Left cardiac atrium (tissue), 4 donors: ENCODE measurements around the gene TECTB. TPM values are rescaled to one million over a fixed set of nuclear protein-coding genes. Genes with fewer than 3 reads are reported as not detected.

ENCODE experiments used
- ATAC-seq, 2 donors: fragments of 200-7000 bp; cut with Tn5 transposase; one replicate each; pipeline ENCODE4 v1.9.1; 2020; ENCODE audit warnings: mild to moderate bottlenecking in 2 of 2, moderate library complexity in 2 of 2
- DNase-seq: peaks from one replicate; pipeline ENCODE4 v3.0.0-alpha.2; 2020
- intact Hi-C, 2 donors: fragments of 100-400 bp; cut with DNase I; formaldehyde crosslinking; loops; one replicate each; pipeline versions ENCODE4 v1.14.1 to v1.15.1; 2022 to 2023
- total RNA-seq, 2 donors: library from RNA; stranded (reverse); fragmentation: NEBNext Ultra II Directional; extraction: Animal tissue kit (Norgen Biotek cat#: 25700); gene quantifications; one replicate each; pipeline ENCODE4 v1.2.1, GENCODE V29; 2021
- donor health status: DM: no; HTN: yes; CAD: no.
- donor health status: DM: no; HTN: yes; CAD: no; lungs with severe emphysema.
- donor health status: DM: yes; HTN: yes; CAD: no.
- donor health status: Dilated cardiomyopathy.

Gene TECTB
- total RNA-seq, 2 donors from 2014 or later: not detected

DNA sequence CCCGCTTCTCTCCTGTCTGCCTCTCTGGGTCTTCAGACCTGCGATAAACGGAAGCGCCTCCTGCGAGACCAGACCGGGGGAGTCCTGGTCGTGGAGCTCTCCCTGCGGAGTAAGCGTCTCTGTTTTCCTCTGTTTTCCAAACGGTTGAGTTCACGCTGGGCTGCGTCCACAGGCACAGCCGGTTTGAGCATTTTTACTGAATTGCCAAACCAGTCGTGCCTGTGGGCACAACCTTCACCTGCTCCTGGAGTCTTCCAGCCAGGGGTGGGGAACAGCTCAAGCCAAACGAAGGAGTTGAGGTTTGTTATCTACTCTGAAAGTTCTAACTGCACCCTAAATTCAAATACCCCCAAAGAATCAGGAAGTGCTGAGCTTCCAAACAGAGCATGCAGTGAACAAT, 16.3 kb downstream of the TECTB start:
- ATAC-seq (no peak), DNase-seq (no peak)
- intact Hi-C loops: no loop called here

DNA sequence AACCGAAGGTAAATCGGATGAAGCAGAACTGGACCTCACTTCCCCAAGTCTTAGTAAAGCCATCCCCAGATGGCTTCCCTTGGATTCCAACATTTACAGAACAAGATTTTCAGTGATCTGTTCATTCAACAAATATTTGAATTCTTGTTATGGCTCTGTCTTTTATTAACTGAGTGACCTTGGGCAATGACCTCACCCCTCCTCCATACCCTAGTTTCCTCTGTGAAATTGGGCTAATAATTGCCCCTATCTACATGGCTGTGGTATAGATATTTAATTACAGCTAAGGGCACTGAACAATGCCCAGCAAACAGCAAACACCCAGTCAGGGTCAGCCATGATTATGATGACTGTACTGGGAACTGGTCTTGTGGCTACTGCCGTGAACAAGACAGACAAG, 19.1 kb downstream of the TECTB start:
- ATAC-seq (no peak), DNase-seq (no peak)
- intact Hi-C loops: no loop called here

DNA sequence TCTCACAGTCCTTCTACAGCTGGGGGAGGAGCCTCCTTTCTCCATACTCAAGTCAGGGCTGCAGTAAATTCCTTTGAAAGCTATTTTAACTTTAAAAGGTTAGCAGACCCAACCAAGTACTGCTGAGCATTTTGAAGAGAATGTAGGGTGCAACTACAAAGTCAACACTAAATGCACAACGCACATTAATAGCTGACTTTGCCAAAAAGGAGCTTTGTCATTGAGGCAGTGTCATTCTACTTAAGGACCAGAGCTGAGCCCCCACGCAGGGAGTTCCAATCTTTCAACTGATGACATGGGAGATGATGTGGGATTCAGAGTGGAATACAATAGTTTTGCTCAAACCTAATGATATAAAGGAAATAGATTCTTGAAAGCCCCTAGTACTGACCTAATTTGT, 20.3 kb downstream of the TECTB start:
- intact Hi-C loops: no loop called here
- DNase-seq (no peak), ATAC-seq (no peak)

DNA sequence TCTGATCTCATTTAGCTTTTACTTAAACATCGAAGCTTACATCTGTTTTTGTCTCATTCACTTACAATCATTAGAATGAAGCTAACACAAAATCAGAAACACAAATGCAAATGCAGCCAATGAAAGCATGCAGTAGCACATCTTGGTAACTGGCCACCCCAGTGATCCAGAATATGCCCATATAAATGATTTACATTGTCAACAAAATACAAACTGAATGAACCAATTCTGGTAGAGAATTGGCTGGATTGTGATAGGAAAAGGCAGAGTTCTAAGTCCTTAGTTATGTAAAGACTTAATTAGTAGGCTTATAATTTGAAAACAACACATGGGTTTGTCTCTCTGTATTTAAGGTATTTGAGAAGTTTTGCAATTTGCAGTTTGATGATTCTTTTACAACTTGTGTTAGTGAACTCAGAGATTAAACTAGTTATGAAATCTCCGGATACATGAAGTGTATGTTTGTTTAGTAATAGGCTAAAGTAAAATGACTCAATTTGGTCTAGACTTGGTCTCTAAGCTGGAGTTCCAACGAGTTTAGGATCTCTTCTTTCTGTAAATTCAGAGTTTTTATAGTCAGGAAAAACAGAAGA, 21.2 kb downstream of the TECTB start:
- ATAC-seq (no peak), DNase-seq (no peak)
- intact Hi-C loops: no loop called here

DNA sequence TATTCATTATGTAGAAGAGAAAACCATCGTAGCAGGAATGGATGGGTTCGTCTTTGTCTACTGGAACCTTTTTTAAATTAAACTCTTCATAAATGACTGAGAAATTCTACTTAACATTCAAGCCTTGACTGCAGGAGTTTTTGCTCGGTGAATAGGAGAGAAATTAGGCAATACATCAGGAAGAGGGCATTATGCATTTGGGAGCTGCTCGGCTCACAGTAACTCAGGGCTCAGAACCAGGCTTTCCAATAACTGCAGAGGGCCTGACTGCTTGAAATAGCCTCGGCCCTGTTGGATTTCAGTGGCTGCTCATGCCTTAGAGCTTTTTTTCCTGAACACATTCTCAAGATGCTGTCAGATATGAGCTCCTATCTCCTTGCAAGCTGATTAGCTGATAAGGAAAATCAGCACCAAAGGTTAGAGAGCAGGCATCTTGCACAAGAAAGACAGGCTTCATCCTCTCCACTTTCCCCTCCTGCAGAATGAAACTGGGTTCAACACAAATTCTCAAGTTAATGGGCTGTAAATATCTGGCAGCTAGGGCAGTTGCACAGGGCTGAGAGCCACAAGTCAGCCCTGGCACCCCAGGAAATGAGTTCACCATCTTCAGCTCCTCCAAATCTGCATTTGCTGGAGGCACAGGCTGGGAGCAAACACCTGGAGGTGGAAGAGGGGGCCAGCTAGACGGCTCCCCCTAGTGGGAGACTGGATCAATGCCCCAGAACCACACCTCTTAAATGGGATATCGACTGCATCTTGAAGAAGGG, 24.3 kb downstream of the TECTB start:
- intact Hi-C loops: loop anchor here in 1 of 2 donors (5.0 kb wide), 1 partner anchor 125 kb away; the partner anchor contains the start of gene GPAM
- ATAC-seq (peak; percentile 49 to 59), DNase-seq (no peak)

DNA sequence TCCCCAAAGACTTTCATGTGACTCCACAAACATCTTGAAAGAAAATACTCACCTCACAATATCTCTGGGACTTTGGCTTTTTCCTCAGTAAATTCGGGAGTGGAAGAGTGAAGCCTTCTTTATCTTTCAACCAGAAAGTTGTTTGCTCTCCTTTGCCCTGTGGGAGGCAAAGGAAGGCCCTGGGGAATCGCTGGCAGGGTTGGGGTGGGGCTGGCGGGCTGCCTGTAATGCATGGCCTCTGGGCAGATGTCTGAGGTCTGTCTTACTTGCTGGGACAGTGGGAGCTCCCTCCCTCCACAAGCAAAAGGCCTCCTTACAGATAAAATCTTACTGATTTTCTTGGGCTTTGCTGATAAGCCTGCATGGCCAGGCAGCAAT, 24.9 kb downstream of the TECTB start:
- no peak for ATAC-seq
- intact Hi-C loops: loop anchor here in 1 of 2 donors (5.0 kb wide), 1 partner anchor 126 kb away; the partner anchor contains the start of gene GPAM
- no peak for DNase-seq

DNA sequence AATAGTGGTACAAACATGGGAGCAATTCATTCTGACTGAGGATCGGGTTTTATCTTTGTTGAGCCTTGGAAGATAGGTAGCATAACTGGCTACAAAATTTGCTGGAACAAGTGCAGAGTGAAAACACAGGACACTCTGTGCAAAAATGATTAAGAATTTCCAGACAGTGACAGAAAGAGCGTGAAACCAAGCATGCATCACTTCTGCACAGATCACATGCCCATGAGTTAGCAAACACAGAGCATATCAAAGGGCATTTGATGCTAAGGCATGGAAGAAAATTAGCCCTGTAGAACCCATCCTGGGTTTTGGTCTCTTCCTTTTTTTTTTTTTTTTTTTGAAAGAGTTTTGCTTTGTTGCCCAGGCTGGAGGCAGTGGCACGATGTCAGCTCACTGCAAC, 28.3 kb downstream of the TECTB start:
- DNase-seq (no peak), ATAC-seq (no peak)
- intact Hi-C loops: loop anchor here (10.0 kb wide), 3 partner anchors 113 to 557 kb away; no protein-coding TSS in a partner anchor

DNA sequence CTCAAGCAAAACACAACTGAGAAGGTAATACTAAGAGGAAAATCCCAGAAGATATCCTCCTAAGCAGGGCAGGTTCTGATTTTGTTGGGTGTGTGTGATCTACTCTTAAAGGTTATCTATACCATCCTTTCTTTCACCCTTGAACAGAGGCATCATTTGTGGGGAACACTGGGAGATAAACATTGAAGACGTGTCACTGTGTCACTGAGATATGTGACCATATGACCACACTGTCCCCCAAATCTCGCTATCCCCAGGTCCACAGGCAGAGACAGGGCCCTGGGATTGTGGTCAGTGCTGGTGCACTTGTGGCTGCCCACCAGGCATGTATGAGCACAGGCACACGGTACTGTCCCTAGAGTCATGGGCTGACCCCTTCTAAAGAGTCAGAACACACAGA, 30.0 kb downstream of the TECTB start:
- no peak for DNase-seq
- intact Hi-C loops: loop anchor here (10.0 kb wide), 3 partner anchors 112 to 558 kb away; no protein-coding TSS in a partner anchor
- no peak for ATAC-seq

DNA sequence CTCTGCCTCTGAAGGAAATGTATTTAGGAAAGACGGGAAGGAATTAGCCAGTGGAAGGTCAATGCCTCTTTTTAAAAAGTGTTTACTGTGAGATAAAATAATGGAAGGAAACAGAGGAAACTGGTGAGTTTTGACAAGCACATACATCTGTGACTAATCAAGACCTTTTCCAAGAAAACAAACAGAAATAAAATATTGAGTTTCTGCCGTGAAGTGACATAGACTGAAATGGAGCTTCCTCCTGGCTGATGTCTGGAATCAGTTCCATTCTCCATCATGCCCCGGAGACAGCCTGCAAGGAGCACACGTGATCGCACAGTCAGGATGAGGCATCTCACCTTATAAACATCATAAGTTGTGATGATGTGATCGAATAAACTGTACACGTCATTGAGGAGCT, 30.7 kb downstream of the TECTB start:
- no peak for ATAC-seq
- no peak for DNase-seq
- intact Hi-C loops: loop anchor here (10.0 kb wide), 3 partner anchors 111 to 559 kb away; no protein-coding TSS in a partner anchor

DNA sequence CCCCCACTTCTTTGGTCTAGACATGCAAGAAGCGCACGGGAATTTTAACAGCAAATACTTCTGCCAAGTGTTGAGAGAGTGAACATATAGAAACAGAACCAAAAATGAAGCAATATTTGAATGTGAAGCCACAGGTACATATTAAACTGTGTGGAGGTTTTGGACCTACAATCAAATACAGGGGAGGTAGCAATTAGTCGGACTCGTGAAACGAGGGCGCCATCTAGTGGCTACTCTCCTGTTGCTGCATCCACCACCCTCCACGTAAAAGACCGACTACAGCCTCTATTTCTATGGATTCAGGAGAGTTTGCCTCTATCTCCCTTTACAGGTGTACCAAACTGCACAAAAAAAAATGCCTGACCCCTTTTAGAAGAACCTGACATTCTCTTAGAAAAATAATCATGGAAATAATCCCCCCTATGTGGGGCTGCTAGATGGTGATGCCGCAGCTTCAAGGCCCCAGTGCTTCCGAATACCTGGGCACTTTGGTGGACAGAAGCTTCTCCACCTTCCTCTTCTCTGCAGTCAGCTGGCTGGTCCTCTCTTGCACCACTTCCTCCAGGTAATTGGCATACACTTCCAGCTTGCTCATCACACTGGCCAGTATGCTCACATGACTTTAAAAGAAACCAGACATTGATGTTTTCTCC, 31.7 kb downstream of the TECTB start:
- intact Hi-C loops: loop anchor here (5.0 to 10.0 kb wide), 4 partner anchors 110 to 560 kb away; no protein-coding TSS in a partner anchor
- ATAC-seq (peak; percentile 81 to 86), DNase-seq (peak; percentile 85)

DNA sequence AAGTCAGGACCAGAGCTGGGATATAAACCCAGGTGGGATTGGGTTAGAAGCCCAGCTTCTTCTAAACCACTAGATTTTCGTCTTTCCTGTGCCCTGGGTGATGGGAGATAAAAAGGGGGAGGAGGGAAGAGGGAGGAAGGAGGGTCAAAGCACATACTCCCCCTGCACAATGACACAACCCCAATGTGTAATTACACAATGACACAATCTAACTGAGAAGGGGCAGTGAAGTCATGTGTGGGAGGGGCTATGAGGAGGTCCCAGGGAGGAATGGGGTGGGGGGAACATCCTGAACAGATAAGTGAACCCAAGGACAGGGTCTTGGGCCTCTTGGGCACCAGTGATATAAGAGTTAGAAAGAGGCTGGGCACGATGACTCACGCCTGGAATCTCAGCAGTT, 44.5 kb downstream of the TECTB start:
- no peak for ATAC-seq
- intact Hi-C loops: no loop called here
- no peak for DNase-seq

DNA sequence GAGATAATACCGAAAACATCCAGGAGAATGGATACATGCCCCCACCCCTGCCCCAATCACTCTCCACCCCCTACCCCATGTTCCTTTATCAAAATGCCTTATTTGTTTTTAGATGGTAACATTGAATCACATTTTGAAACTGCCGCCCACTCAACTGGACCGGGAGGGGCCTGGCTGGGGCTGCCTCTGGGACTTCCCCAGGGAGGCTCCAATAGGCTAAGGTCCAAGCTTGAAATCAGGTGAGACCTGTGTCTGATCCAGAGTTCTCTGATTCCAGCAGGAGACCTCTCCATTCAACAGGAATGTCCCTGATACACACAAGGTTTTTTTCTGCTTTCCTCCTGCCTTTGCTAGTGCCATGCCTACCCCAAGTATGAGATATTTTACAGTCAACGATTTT, 47.0 kb downstream of the TECTB start:
- DNase-seq (no peak), ATAC-seq (no peak)
- intact Hi-C loops: no loop called here

DNA sequence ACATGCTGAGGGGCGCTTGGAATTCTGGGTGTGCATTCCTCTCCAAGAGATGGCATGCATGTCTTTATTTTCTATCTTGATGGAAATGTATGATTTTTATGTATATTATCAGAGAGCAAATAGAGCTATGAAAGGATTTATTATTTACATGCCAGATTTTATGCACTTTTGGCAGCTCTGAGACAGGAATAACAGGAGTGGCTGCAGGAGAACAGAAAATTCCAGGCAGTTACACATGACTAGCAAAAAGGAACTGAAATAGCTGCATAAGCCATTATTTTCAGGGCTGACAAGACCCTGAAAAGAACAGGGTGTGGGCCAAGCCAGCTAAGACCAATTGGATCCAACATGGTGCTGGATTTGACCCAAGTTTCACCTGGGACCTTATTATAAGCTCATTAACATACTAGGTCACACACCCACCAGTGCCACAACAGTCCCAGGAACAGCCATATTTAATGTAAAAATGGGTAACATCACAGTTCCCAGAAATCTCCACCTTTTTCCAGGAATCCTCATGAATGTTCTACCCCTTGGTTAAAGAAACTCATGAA, 47.5 kb downstream of the TECTB start:
- ATAC-seq (no peak), DNase-seq (no peak)
- intact Hi-C loops: no loop called here

DNA sequence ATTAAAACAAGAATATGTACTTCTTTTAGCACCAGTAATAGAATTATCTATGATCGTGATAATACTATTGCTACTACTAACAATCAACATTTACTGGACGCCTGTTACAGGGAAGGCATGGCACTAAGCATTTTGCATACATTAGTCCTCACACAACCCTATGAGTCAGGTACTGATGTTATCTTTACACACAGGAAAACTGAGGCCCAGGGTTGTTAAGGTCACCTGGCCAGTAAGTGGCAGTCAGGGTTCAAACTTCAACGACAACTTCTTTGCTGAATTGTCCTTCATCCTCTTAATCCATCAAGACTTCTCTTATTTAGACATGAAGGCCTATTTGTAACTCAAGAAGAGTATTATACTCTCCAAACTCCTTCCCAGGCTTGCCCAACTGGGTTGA, 48.8 kb downstream of the TECTB start:
- intact Hi-C loops: no loop called here
- DNase-seq (no peak), ATAC-seq (no peak)

DNA sequence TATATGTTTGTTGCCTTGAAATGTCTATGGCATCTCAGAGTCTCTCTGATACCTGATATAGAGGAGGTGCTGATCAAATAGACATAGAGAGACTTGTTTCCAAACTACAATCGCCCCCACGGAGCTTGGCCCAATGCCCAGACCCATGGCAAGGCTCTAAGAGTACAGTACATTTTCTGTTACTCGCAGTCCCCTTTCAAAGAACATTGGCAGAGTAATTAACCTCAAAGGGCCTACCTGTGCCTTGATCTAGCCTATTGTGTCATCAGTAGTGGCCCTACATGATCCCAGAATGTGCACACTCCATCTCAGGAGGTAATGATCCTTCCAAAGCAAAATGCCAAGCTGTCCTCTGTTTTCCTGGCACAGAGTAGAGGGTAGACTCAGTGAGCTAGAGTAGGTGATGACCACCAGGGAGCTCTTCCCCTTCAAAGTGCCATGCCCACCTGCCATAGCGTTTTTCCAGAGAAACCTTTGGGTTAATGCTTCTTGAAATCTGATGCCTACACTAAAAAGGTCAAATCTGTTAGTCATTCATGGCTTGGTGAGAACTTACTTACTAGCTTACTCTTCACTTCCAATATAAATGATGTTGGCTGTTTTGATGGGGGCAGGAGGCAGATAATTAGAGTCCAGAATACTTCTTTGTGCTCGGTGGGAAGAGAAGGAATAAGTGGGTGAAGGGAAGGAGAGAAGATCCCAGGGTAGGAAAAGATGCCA, 49.5 kb downstream of the TECTB start:
- DNase-seq (no peak), ATAC-seq (no peak)
- intact Hi-C loops: no loop called here

DNA sequence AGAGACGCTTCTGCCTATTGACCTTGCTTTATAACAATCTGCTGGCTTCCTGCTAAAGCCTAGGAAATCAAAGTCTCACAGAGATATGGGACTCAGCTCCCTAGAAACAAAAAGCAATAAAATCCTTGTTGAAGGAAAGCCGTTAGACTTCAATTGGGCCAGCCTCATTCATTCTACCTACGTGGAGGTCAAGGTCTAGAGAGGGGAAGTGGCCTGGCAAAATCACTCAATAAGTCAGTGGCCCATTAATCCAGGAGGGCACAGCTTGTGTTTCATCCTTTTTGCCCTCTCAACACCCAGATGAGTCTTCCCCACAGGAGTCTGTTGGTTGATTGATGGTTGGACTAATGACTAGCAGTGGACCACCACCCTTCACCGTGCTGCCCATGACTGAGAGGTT, 50.3 kb downstream of the TECTB start:
- ATAC-seq (no peak), DNase-seq (no peak)
- intact Hi-C loops: no loop called here

DNA sequence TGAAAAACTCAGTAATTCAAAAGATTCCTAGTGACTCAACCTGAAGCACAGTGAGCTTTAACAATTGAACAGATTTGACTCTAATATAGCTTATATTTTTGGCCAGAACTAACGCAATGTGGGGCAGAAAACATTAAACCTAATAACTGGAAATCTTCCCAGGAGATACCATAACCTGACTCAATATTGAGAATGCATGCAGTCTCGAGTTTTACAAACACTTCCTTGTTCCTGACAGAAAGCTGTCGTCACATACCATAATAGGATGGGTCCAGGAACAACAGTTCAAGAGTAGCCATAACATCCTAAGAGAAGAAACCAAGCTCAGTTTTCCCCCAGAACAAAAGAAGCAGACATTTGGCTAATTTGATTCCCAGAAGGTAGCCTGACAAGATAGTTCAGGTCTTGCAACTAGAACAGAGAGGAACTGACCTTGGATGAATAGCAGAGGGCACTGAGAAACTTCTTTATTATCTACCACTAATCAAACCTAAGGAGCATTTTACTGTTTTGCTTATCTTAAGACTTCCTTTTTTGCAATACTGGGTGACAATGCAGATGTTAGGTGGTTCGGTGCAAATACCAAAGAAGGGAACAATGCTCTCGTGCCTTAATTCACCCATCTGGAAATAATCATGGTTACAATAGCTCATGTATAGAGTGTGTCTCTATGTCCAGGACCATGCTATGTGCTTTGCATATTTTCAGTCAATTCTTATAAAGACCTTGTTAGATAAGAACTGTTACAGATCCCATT, 52.1 kb downstream of the TECTB start:
- DNase-seq (no peak), ATAC-seq (peak in 1 of 2 donors; percentile 38)
- intact Hi-C loops: no loop called here

DNA sequence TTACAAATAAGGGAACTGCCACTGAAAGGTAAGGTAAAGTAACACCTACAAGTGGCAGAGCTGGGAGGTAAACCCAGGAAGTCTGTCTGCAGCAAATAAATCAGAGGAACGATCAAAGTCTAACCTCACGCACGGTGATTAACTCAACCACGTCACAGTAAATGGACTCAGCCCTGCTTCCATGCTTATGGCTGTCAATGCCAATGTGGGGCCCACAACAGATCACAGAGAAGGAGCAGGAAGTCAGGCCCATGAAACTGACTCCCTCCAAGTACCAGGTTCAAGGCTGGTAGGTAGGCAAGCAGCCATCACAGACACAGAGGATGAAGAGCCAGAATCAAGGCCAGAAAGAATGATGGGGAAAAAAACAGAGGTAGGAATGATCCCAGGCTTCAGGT, 52.7 kb downstream of the TECTB start:
- no peak for DNase-seq
- intact Hi-C loops: no loop called here
- no peak for ATAC-seq
